NCI-H1092 (cell line): Measurements from ENCODE around the gene MPHOSPH8.

Experiments used
- DNase-seq: peaks from one replicate; lab custom pipeline; 2025; lab: John Stamatoyannopoulos, UW

Gene MPHOSPH8

GRCh38 chr13:19633479-19634255 lies at the start of gene MPHOSPH8:
Gene MPHOSPH8, plus strand, starts transcription at chr13:19633659. Its CDS starts 90 bp downstream, at chr13:19633749.
- DNase-seq: peak; percentile 96

- DNase-seq: no peak
These were observed 46.4 kb upstream of the MPHOSPH8 start for GRCh38 chr13:19586904-19587634.

GRCh38 chr13:19587635-19588300 lies 45.7 kb upstream of the MPHOSPH8 start:
- no peak for DNase-seq

- DNase-seq: no peak
These were observed 44.1 kb upstream of the MPHOSPH8 start for GRCh38 chr13:19589312-19589711.

- DNase-seq: no peak
These were observed 43.0 kb upstream of the MPHOSPH8 start for GRCh38 chr13:19590423-19590822.

- no peak for DNase-seq
These were observed 41.6 kb upstream of the MPHOSPH8 start for GRCh38 chr13:19591864-19592263.

- DNase-seq: no peak
These were observed 40.7 kb upstream of the MPHOSPH8 start for GRCh38 chr13:19592657-19593180.

- no peak for DNase-seq
These were observed 37.4 kb upstream of the MPHOSPH8 start for GRCh38 chr13:19596086-19596485.

- DNase-seq: no peak
These were observed 36.5 kb upstream of the MPHOSPH8 start for GRCh38 chr13:19596960-19597361.

- DNase-seq: no peak
These were observed 35.9 kb upstream of the MPHOSPH8 start for GRCh38 chr13:19597523-19597922.

GRCh38 chr13:19601749-19602725 lies 31.4 kb upstream of the MPHOSPH8 start:
- DNase-seq: peak; percentile 49

- DNase-seq: no peak
These were observed 29.2 kb upstream of the MPHOSPH8 start for GRCh38 chr13:19604306-19604705.

- no peak for DNase-seq
These were observed 28.1 kb upstream of the MPHOSPH8 start for GRCh38 chr13:19605161-19605955.

GRCh38 chr13:19606152-19606551 lies 27.3 kb upstream of the MPHOSPH8 start:
- no peak for DNase-seq

- DNase-seq: no peak
These were observed 26.7 kb upstream of the MPHOSPH8 start for GRCh38 chr13:19606737-19607136.

GRCh38 chr13:19607523-19608078 lies 25.9 kb upstream of the MPHOSPH8 start:
- DNase-seq: no peak

- no peak for DNase-seq
These were observed 14.5 kb upstream of the MPHOSPH8 start for GRCh38 chr13:19618977-19619376.

- no peak for DNase-seq
These were observed 11.3 kb upstream of the MPHOSPH8 start for GRCh38 chr13:19622193-19622592.

GRCh38 chr13:19624265-19624664 lies 9.2 kb upstream of the MPHOSPH8 start:
- DNase-seq: no peak

- no peak for DNase-seq
These were observed 462 bp upstream of the MPHOSPH8 start for GRCh38 chr13:19632915-19633478.
